ENCODE measurements around the gene CDCA3. TPM values are rescaled to one million over a fixed set of nuclear protein-coding genes. Genes with fewer than 3 reads are reported as not detected.
A peak's percentile ranks its signal among the peaks of the same experiment; 100 is the strongest.
"Not testable (repeated sequence)": the region's sequence is repeated elsewhere in the genome, so short reads cannot be mapped to it uniquely, and the experiment has no call there.

The CDCA3 gene
- total and polyA plus RNA-seq, 3 donors from 2014 or later: 27.5 to 81.7 (median 43.5) TPM

GRCh38 chr12:6873094-6874014 is 22.3 kb upstream of the CDCA3 start, which contains the start of gene SPSB2:
SPSB2 (minus strand) TSS chr12:6873303; CDS start chr12:6872901, 402 bp downstream.
- Histone ChIP-seq H3K4me3 (peak within 1 kb of the TSS; percentile 77 to 86), H3K27me3 (no peaks in the 10 kb centered on the region), H3K36me3 (ENCODE audit: low read depth, missing control alignments) (no peaks in the 10 kb centered on the region), H3K9me3 (no peaks in the 10 kb centered on the region), H3K27ac (peak within 1 kb of the TSS; percentile 42 to 81), H3K4me1 (peaks cover 33% of the 10 kb centered on the region)
- 3 to 4% methylated on average over 5 to 60 of the region's 66 CpGs for WGBS, 2 donors
- DNase-seq: peak; percentile 97
- intact Hi-C loops (cut with DNase I; ENCODE audit: low total_unique reads): no loop called here
- TF ChIP-seq CTCF (IDR thresholded peaks at IDR 0.05): no peak
- TF ChIP-seq POLR2A (IDR thresholded peaks at IDR 0.05): no peak

- Histone ChIP-seq H3K4me1 (peaks cover 34% of the 10 kb centered on the region), H3K36me3 (ENCODE audit: low read depth, missing control alignments) (no peaks in the 10 kb centered on the region), H3K9me3 (no peaks in the 10 kb centered on the region), H3K27ac (peak overlapping the region; percentile 42 to 81), H3K27me3 (no peaks in the 10 kb centered on the region), H3K4me3 (peak overlapping the region; percentile 77 to 86)
- peak; percentile 87 for DNase-seq
- intact Hi-C loops (cut with DNase I; ENCODE audit: low total_unique reads): no loop called here
- 0 to 1% methylated on average over 12 to 40 of the region's 40 CpGs for WGBS, 2 donors
- TF ChIP-seq CTCF (IDR thresholded peaks at IDR 0.05) (peak; percentile 81 to 91 (median 89)), POLR2A (IDR thresholded peaks at IDR 0.05) (no peak)
These were observed 21.3 kb upstream of the CDCA3 start for GRCh38 chr12:6872073-6873048.

- Histone ChIP-seq H3K9me3 (no peaks in the 10 kb centered on the region), H3K27me3 (no peaks in the 10 kb centered on the region), H3K36me3 (ENCODE audit: low read depth, missing control alignments) (no peaks in the 10 kb centered on the region), H3K4me3 (peak overlapping the region; percentile 77 to 86), H3K27ac (peak overlapping the region in 1 of 2 donors; percentile 81), H3K4me1 (peaks cover 40% of the 10 kb centered on the region)
- WGBS, 2 donors: 72 to 75% methylated on average over 10 to 12 of the region's 12 CpGs
- intact Hi-C loops (cut with DNase I; ENCODE audit: low total_unique reads): no loop called here
- no peak for DNase-seq
- no peak for TF ChIP-seq POLR2A (IDR thresholded peaks at IDR 0.05)
- no peak for TF ChIP-seq CTCF (IDR thresholded peaks at IDR 0.05)
These were observed 20.2 kb upstream of the CDCA3 start for GRCh38 chr12:6871052-6871957.

GRCh38 chr12:6870304-6870703 is 19.2 kb upstream of the CDCA3 start:
- H3K27ac ChIP-seq; H3K27me3 ChIP-seq; H3K36me3 ChIP-seq (ENCODE audit: low read depth, missing control alignments); H3K9me3 ChIP-seq; DNase-seq; intact Hi-C loops (cut with DNase I; ENCODE audit: low total_unique reads); H3K4me3 ChIP-seq: not testable (repeated sequence)
- WGBS, 2 donors: 56 to 92% methylated on average over 4 of the region's 4 CpGs
- peaks cover 40% of the 10 kb centered on the region for H3K4me1 ChIP-seq
